LNCaP clone FGC (cell line): Measurements from ENCODE around the gene LPIN3.
A peak's percentile ranks its signal among the peaks of the same experiment; 100 is the strongest.

ENCODE experiments used
- DNase-seq: peaks from one replicate; pipeline ENCODE4 v3.0.0-alpha.2; 2011; ENCODE audit warnings: low read depth
- H3K4me3 ChIP-seq: 2 replicates; pipeline ENCODE4 v1.5.1; 2011; ENCODE audit warnings: mild to moderate bottlenecking, low read depth, low read length, control low read depth
- TF ChIP-seq, protein P1 (sequence below): IDR thresholded peaks from 2 replicates; pipeline ENCODE4 v1.5.1; 2012; ENCODE audit warnings: mild to moderate bottlenecking; ENCODE audit not compliant: control insufficient read depth, insufficient read depth; ENCODE audit errors: extremely low read depth

LPIN3 gene

DNA sequence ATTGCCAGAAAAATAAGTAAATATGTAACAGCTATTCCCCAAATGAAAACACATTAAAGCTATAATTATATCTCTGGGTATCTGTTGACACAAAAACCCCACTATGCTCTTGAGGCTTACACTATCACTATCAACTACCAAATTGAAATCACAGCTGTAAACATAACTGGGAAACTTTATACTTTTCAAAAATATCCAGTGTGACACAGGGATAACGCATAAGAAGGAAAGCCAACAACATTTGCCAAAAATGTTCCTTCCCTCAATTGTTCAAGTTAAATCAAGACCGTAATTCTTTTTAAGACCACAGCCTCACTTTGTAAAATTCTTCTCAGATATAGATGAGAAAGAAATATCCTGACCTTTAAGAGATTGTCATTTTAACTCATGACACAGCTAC is 26.2 kb upstream of the LPIN3 start:
- no peak overlapping the region for H3K4me3 ChIP-seq
- DNase-seq: no peak
- TF ChIP-seq, protein P1, sequence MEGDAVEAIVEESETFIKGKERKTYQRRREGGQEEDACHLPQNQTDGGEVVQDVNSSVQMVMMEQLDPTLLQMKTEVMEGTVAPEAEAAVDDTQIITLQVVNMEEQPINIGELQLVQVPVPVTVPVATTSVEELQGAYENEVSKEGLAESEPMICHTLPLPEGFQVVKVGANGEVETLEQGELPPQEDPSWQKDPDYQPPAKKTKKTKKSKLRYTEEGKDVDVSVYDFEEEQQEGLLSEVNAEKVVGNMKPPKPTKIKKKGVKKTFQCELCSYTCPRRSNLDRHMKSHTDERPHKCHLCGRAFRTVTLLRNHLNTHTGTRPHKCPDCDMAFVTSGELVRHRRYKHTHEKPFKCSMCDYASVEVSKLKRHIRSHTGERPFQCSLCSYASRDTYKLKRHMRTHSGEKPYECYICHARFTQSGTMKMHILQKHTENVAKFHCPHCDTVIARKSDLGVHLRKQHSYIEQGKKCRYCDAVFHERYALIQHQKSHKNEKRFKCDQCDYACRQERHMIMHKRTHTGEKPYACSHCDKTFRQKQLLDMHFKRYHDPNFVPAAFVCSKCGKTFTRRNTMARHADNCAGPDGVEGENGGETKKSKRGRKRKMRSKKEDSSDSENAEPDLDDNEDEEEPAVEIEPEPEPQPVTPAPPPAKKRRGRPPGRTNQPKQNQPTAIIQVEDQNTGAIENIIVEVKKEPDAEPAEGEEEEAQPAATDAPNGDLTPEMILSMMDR: no peak

DNA sequence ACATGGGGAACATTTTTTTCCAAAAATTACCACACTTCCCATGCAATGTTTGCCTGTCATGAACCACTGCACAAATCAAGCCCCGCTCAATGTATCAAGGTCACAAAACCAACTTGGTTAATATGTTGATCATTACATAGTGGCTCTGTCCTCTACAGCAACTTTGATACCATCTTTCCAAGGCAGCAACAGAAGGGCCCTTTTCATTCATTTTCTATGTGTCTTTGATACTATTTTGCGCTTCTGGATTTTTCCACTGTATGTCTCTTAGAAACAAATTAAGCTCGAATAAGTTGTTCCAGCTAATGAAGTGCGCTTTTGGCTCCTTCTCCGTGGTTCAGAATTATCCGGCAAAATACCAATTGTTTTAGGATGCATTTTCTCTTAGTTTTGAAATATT is 24.6 kb upstream of the LPIN3 start:
- H3K4me3 ChIP-seq: peak overlapping the region; percentile 78
- no peak for DNase-seq
- TF ChIP-seq, protein P1: no peak

DNA sequence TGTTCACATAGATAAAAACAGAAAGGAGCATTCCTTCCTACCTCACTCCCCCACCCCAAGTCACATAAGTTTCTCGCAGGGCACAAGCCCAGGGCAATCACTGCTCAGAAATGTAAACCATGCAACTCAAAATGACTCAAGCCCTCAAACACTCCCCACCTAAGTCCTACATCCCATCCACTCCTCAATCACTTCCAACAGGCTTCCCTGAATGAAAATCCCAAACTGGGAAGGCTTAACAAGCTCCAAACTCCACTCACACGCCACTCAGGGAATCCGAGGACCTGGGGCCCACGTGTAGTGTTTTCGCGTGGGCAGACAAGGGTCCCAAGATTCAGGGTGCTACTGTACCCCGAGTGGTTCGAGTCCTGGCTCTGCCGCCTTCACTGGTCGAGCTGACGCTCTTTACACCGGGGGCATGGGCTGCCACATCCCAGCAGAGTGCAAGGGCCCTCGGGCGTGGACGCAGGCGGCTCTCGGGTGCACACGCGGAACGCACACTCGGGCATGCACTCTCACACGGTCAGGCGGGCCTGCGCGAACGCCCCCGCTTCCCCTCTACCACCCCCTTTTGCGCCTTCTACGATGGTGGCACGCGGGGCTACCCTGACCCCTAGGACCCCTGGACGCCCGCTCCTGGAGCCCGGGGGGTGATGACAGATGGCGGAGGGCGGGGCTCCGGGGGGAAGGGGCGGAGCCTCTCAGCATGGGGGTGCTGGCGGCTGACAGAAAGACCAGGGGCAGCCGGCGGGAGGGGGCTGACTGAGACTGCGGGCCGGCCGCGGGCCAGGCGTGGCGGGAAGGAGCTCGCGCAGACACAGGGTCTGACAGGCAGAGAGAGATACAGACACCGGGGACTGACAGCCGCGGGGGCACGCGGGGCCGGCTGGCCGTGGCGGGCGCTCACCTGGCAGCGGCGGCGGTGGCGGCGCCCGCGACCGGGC is 23.7 kb upstream of the LPIN3 start:
- TF ChIP-seq, protein P1: no peak
- DNase-seq: no peak
- peak overlapping the region; percentile 78 for H3K4me3 ChIP-seq

DNA sequence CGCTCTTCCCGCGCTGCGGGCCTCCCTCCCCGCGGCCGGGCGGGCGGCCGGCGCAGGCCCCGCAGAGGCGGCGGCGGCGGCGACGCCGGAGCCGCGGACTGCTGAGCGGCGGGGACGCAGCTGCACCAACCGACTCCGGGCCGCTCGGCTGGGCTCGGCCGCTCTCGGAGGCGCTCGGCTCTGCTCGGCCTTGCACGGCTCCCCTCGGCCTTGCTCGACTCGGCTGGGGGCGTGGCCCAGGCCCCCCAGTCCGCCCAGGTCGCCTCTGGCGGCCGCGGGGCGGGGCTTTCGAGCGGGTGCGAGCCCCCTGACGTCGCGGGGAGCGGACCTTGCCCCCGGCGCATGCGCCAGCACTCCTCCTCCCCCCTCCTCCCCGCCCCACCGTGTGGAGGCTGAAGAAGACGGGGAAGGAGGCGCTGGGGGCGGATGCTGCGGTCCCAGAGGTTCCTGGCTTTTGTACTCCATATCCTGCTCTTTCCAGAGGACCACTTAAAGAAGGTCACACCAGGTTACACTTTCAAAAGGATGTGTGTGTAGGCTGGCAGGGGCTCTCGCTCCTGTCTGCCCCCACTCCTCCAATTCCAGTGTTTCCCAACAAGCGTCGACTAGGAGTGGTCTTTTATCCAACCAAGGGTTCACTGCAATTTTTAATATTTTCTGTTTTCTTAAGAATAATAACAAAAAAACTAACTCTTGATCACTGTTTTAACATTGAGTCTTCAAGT is 22.9 kb upstream of the LPIN3 start, which contains the start of gene ZHX3:
ZHX3 (minus strand) TSS at position 186 of the 725 bp plus-strand sequence. CDS start 112,815 bp downstream, outside the sequence.
- H3K4me3 ChIP-seq: peak within 1 kb of the TSS; percentile 78
- TF ChIP-seq, protein P1: no peak
- DNase-seq: peak; percentile 75

DNA sequence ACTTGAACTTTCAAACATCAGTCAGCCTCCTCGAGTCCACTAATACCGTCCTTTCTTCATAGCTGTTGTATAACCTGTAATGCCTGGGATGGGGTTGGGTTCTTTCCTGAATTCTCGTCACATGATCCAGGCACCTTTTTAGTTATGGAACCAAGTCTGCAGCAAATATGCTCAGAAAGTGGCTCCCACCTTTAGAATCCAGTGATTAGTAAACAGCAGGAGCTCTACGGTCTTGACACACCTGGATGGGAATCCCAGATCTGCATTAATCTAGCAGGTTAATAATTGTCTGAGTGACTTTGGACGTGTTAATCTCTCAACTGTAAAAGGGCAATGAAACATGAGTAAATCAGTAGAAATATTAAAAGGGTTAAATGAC is 22.4 kb upstream of the LPIN3 start:
- TF ChIP-seq, protein P1: no peak
- peak overlapping the region; percentile 54 for H3K4me3 ChIP-seq
- DNase-seq: no peak

DNA sequence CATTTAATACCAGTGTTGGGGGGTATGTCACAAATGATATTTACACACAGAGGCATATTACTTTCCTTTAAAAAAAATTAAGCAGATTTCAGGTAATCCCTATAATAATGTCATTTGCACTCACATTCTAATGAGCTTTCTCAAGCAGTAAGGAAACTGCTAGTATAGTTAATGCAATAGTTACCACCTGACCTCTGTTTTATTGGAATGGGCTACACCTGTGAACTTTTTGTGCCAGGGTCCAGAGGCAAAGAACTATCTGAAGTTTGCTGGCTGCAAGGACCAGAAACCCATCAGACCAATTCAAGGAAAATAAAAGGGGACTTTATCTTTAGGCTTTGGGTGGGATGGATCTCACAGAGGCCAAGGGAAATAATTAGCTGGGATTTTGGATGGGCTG is 20.2 kb upstream of the LPIN3 start:
- no peak for DNase-seq
- H3K4me3 ChIP-seq: no peak overlapping the region
- TF ChIP-seq, protein P1: no peak
